HG02884 (cell line): Measurements from ENCODE around the gene ST6GAL1.
"Not testable (repeated sequence)": the region's sequence is repeated elsewhere in the genome, so short reads cannot be mapped to it uniquely, and the experiment has no call there.

ENCODE experiments used
- ATAC-seq: cut with Tn5 transposase; IDR thresholded peaks from one replicate; pipeline ENCODE4 v1.9.1; 2021; ENCODE audit warnings: mild to moderate bottlenecking, moderate library complexity; ENCODE audit not compliant: unreplicated experiment

The ST6GAL1 gene

DNA sequence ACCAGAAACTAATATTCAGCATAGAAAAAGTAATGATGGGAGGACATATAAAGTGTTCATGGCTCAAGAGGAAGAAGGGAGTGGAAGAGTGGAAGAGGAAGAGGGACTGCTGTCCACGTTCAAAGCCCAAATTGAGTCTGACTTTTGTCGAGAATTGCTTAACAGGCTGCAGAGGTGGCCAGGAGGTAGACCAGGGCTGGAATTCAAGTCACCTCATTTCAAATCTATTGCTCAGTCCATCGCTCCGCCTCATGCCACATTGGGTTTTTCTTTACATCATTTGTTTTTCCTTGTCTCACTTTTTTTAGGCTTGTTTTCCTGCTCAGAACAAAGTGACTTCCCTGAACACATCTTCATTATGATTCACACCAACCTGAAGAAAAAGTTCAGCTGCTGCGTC lies 112.0 kb downstream of the ST6GAL1 start:
- no peak for ATAC-seq

DNA sequence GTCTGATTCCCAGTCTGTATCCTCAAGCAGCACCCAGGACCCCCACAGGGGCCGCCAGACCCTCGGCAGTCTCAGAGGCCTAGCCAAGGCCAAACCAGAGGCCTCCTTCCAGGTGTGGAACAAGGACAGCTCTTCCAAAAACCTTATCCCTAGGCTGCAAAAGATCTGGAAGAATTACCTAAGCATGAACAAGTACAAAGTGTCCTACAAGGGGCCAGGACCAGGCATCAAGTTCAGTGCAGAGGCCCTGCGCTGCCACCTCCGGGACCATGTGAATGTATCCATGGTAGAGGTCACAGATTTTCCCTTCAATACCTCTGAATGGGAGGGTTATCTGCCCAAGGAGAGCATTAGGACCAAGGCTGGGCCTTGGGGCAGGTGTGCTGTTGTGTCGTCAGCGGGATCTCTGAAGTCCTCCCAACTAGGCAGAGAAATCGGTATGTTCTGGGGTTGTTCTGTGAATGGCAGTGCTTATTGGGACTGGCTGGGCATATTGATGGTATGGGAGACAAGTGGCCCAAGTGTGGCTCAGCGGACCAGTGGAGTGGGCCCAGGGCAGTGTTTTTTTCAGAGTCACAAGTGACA lies 112.6 kb downstream of the ST6GAL1 start:
- ATAC-seq: no peak

DNA sequence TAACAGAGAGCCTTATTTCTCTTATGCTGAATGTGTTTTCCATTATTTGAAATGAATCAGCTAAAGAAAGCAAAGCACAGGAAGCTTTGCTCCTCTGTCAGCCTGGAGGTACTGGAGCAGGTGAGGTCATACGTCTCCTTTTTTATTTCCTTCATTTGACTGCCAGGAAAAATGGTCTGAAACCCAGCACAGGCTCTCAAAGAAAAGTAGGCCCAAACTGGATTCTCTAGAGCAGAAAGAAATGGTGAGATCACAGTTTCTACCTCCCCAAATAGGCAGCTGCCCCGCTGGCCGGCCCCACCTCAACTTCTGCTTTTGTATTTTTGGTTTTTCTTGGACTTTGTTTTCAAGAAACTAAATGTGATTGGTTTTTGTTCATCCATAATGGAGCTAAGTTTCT lies 113.9 kb downstream of the ST6GAL1 start:
- peak; percentile 66 for ATAC-seq

DNA sequence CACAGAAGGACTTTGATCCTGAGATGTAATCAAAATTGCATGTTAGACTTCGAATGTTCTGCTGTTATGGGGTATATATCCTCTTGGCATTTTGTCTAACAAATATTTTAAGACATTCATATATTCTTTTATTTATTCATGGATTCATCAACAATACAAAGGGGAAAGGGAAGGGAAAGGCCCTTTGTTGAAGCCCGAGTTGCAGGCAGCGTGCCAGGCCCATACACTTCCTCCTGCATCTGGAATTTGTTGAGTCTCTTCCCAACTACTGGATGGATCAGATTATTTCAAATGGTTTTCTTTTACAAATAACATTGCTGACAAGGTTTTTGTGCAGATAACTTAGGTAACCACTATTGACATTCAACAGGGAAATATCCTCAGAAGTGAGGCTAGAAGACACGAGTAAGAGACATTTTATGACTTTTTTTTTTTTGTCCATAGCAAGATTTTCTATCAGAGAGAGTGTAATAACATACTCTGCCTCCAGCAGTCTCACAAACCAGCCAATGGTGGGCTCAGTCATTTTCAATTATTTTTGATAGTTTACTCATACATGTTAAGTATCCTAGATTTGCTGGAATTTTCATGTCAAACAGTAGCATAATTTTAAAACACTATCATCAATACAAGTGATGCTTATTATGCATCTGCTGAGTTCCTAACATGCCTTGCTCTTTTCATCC lies 114.7 kb downstream of the ST6GAL1 start:
- ATAC-seq: no peak

DNA sequence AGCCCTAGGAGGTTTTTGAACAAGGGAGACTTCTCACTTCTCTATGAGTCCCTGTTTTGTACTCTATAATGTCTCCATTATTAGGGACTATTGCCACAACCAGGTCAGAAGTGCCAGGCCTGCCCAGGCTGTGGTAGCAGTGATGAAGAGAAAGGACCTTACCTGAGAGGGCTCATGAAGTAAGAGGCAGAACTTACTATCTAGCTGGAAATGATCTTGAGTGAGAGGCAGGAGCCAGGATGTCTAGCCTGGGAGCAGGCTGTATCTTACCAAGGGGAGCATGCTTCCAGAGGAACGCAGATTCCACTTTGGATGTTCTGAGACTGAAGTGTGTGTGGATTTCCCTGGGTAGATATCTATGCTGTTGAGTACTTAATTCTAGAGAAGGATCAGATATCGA lies 115.7 kb downstream of the ST6GAL1 start:
- ATAC-seq: no peak

DNA sequence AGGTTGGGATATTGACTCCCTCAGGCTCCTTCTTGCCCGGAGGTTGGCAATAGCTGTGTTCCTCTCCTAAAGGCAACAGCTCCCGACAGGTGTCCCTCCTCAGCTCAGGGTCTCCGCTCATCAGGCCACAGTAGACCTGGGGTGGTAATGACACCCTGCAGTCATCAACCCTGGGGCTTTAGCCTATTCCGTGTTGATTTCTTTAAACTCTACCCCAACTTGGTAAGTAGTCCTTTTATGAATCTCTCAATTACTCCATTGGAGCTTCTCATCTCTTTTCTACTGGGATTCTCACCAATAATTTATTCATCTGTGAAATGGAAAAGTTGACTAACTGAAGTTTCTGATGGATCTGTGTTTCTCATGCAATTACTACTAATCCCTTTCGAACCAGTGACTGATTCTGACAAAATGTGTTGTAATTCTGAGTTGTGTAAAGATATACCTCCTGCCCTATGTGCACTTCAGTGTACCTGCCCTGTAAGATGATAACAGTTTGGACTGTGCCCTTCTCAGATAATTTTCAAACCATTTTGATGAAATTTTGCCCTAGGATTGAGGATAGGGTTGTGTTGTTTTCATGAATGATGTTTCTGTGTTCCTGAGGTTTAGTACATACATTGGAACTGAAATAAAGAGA lies 119.3 kb downstream of the ST6GAL1 start:
- ATAC-seq: no peak

DNA sequence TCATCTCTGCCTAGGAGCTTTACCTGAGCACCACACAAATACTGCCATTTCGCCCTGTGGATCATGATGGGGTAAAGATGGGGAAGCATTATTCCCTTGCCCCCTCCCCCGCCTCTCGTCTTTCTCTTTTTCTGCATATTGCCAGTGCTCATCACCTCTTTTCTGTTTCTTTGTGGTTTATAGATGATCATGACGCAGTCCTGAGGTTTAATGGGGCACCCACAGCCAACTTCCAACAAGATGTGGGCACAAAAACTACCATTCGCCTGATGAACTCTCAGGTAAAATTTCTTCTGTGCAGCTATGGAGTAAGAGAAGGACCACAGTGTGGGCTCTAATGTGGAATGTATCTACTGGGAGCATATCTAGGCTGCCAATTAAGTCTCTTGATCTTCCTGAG lies 120.7 kb downstream of the ST6GAL1 start:
- ATAC-seq: no peak

DNA sequence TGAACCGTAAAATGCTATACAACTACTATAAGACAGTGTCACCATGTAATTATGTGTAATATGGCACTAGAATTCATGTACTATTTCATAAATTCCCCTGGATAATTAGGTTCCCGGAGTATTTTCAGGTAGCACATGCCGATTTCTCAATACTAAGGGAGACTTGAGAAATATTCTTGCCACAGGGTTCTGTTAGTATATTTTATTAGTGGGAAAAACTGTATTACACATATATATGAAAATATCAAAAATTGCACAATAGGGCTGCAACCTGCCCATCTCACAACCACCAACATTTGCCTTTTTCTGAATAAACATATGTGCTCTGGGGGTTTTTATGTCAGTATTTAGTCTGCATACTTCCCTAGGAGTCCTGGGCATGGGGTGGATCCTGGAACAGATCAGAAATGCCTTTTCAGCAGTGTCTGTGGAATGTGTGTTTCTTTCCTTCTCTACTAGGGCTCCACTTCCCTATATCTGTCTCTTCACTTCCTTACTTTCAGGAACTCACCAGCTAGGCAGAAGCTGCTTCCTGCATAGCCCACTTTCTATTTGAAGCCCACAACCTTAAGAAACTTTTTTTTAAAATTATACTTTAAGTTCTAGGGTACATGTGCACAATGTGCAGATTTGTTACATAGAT lies 121.5 kb downstream of the ST6GAL1 start:
- ATAC-seq: no peak

DNA sequence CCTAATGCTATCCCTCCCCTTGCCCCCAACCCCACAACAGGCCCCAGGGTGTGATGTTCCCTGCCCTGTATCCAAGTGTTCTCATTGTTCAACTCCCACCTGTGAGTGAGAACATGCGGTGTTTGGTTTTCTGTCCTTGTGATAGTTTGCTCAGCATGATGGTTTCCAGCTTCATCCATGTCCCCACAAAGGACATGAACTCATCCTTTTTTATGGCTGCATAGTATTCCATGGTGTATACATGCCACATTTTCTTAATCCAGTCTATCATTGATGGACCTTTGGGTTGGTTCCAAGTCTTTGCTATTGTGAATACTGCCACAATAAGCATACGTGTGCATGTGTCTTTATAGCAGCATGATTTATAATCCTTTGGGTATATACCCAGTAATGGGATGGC lies 122.1 kb downstream of the ST6GAL1 start:
- not testable (repeated sequence) for ATAC-seq

DNA sequence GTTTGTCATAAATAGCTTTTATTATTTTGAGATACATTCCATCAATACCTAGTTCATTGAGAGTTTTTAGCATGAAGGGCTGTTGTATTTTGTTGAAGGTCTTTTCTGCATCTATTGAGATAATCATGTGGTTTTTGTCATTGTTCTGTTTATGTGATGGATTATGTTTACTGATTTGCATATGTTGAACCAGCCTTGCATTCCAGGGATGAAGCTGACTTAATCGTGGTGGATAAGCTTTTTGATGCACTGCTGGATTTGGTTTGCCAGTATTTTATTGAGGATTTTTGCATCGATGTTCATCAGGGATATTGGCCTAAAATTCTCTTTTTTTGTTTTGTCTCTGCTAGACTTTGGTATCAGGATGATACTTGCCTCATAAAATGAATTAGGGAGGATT lies 124.1 kb downstream of the ST6GAL1 start:
- not testable (repeated sequence) for ATAC-seq

DNA sequence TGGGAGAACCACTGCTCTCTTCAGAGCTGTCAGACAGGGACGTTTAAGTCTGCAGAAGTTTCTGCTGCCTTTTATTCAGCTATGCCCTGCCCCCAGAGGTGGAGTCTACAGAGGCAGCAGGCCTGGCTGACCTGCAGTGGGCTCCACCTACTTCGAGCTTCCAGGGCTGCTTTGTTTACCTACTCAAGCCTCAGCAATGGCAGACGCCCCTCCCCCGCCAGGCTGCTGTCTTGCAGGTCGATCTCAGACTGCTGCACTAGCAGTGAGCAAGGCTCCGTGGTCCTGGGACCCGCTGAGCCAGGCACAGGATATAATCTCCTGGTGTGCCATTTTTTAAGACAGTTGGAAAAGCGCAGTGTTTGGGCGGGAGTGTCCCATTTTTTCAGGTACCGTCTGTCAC lies 127.5 kb downstream of the ST6GAL1 start:
- ATAC-seq: not testable (repeated sequence)

DNA sequence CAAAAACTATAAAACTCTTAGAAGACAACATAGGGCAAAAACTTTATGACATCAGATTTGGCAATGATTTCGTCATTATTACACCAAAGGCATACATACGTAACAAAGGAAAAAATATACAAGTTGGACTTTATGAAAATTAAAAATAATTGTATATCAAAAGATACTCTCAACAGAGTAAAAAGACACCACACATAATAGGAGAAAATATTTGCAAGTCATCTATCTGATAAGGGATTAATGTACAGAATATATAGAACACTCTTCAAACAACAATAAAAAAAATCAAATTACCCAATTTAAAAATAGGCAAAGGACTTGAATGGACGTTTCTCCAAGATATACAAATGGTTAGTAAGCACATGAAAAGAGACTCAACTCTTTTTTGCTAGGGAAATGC lies 131.4 kb downstream of the ST6GAL1 start:
- ATAC-seq: no peak

DNA sequence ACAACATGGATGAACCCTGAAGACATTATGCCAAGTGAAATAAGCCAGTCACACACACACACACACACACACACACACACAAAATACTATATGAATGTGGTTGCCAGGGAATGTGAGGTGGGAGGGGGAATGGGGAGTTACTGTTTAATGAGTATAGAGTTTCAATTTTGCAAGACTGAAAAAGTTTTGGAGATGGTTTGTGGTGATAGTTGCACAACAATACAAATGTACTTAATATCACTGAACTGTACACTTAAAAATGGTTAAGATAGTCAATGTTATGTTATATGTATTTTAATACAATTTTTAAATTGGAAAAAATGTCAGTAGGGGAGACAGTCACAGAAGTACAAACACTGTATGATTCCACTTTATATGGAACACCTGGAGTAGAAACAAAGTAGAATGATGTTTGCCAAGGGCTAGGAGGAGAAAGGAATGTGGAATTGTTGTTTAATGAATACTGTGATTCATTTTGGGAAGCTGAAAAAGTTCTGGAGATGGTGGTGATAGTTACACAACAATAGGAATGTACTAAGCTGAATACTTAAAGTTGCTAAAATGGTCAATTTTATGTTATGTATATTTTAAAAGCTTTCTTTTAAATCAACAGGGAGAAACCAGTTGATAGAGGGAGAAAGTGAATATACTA lies 132.3 kb downstream of the ST6GAL1 start:
- no peak for ATAC-seq

DNA sequence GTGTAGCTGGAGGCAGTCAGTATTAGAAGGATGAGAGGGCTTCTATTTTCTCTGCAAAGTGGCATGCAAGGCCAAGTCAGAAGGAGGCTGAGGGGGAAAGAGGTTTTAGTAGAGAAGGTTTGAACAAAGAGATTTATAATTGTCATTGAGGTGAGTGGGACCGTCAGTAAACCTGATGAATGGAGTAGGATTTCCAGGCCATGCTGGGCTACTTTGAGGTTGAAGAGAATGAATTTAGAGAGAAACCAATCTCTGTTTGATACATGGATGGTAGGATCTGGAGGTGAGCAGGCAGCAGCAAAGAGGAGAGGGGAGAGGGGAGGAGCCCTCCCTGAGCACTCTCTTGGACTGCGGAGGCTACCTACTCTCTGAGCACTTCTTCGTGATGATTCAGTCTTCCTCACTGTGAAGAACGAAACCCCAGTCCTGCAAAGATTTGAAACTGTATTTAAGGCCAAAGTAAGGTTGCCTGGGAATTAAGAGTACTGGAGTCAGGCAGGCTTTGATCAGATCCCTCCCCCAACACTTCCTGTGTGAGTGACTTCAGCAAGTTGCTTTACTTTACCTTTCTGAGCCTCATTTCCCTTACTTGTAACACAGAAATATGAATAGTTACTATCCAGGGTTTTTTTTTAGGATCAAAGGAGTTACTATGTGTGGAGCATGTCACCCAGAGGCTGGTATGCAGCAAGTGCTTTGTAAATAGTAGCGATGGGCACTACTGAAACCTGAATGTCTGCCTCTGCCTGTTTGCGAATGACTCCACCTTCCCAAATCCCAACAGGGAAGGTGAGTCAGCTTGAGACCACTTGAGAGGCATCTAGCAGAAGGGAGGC lies 133.2 kb downstream of the ST6GAL1 start:
- ATAC-seq: no peak

DNA sequence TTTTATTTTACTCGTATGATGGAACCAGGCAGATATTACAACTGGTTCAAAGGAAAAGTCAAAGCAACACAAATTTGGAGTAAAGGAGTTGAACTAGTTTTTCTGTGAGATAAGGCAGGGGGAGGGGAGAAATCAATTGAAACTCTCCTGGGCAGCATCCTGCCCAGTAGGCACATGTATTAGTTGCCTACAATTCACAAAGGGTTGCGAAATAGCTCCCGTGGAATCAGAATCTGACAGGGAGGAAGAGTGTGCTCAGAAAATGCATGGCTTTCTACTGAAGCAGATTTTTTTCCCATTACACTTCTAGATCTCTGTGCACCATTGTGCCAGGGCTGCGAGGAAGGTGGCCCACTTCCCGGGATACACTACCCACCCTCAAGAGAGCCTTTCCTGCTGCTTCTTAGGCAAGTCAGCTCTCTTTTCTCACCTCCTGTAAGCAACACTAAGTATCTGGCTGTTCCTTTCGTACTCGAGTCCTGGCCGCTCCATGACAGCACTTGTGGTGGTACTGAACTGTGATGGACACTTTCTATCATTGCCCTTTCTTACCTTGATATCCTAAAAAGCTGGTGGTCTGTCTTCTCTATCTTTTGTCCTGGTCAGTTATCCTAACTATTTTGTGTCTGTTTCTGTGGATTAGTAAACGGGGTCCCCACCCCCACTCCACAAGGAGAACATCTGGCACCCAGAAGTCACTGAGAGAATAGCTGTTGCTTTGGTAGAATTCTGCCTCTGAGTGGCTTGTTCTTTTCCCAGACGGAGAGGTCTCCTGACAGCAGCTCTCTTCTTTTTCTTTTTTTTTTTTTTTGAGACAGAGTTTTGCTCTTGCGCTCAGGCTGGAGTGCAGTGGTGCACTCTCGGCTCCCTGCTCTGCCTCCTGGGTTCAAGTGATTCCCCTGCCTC lies 134.1 kb downstream of the ST6GAL1 start:
- no peak for ATAC-seq

DNA sequence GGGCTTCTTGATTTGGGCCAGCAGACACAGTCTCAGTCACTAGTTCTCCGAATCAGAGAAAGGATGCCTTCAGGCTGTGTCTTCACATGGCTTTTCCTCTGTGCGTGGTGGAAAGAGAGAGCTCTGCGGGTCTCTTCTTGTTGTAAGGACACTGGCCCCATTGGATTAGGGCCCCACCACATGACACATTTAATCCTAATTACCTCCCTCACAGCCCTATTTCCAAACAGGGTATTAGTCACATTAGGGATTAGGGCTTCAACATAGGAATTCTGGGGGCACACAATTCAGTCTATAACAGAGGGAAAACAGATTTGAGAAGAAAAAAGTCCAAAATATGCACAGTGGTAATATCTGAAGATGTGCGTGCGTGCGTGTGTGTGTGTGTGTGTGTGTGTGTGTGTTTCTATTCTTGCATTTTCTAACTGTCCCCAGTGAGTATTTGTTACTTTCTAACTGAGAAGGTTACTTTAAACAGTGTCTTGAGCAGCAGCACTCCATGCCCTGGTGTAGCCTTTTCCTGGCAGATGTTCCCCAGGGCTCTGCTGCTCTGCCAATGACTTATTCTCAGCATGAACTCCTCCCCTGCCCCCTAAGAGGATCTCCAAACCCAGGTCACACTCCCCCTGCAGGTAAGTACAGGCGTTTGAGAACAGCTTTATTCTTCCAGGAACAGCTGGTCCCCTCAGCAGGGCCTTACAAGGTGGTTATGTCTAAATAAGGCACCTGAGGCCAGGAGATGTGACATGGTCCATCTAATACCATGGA lies 136.1 kb downstream of the ST6GAL1 start:
- ATAC-seq: peak; percentile 25

DNA sequence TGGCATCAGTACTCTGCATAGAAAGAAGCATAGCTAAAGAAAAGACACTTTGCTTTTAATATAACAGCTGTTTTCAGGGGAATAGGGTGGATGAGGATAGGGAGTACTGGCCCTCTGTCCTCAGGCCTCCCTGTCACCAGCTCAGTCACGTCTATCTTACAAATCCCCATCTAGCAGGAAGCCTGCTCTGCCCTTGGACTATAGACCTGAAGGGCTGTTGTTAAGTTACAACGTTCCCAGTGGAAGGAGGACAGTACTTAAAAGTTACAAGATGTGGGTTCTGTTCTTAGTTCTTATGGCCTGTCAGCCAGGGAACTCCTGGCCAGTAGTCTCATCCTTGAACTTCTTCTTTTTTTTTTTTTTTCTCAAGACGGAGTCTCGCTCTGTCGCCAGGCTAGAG lies 138.5 kb downstream of the ST6GAL1 start:
- no peak for ATAC-seq

DNA sequence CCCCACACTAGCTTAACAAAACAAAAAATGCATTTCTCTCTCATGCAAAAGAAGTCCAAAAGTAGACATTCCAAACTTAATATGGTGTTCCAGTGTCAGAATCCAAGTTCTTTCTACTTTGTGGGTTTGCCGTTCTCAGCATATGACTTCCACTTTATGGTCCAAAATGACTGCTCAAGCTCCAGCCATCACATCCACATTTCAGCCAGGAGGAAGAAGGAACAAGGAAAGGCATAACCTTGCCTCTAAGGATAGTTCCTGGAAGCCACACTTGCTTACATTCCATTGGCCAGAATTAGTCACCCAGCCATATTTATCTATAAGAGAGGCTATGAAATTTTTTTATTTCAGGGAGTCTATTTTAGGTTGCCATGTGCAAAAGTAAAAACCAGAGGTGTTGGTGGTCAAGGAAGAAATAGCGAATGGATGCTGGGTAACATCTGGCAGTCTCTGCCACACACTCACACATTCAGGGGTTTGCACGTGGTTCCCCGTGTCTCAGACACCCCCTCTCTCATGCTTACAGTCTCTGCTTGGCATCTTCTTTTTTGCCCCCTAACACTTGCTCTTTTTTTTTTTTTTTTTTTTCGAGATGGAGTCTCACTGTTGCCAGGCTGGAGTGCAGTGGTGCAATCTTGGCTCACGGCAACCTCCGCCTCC lies 139.7 kb downstream of the ST6GAL1 start:
- no peak for ATAC-seq
